Measurements from ENCODE around the gene SNRPD3.

SNRPD3 gene

DNA sequence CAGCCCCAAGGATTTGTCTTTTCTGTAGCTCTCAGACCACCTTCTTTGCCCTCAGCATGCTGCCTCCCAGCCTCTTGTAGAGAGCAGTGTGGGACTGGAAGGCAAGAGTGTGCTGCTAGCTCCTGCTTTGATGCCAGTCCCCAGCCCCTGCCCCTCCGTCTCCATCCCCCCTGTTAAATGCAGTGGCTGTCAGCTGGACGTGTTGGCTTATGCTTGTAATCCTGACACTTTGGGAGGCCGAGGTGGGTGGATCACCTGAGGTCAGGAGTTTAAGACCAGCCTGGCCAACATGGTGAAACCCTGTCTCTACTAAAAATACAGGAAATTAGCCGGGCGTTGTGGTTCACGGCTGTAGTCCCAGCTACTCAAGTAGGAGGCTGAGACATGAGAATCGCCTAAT is 15.5 kb downstream of the SNRPD3 start:
- DNase-seq = no peak

DNA sequence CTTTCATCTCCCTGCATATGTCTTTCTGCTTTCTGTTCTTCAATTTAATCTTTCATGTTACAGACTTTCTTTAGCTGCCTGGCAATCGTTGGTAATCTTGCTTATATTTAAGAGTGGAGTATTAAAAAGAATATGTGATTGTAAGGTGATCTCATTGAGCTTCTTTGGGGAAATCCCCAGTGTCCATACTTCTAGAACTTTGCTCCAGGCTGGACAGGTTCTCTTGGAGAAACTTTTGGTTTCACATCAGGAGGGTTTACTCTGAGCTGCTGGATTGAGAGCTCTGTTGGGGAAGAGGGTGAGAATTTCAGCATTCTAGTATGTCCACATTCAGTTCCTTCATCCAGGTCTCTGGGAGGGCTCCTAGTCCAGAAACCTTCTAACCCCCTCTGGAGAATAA is 21.0 kb downstream of the SNRPD3 start:
- DNase-seq = no peak

DNA sequence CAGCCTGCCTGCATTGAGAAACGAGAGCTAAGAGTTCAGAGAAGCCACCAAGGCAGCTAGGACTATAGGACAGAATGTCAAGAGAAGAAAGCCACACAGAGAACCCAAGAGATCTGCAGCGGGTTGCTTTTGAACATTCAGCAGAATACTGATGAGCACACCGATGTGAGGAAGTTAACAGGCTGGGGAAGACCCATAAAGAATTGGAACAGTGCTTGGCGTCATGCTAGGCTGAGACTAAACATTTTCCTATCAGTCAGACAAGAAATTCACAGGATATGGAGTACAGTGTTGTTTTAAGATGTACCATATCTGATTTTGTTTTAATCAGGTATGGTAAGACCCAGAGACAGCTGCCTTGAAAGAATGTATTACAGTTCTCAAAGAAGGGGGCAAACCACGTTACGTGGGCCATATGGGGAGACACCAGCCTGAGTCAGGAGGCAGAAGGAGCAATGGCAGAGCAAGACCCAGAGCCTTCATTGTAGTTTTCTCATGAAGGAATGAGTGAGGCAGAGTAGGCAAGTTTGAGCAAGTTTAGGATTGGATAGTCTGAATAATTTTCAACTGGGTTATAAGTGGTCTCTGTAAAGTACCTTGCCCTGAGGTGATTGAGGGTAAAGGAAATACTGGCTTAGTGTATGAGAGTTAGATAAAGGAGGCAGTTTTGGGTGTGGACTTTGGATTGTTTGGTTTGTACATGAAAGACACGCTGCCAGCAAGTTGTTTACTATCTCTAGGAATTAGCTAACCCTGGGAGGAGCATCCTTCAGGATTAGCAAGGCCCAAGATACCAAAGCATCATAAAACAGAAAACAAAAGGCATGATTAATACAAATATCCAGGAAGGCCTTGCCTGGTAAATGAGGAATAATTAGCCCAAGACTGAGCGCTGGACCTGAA is 22.8 kb downstream of the SNRPD3 start:
- peak; percentile 38 for DNase-seq

DNA sequence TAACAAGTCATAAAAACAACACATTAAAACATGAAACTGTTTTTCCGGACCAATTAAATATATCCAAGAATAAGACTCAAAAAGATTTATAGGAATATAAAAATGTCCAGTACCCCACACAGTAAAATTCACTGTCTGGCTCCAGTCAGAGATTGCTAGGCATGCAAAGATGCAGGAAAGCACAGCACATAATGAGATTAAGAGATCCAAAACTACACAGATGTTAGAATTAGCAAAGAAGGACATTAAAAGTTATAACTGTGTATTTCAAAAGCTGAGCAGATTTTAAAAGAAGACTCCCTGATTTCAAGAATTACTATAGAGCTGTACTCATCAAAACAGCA is 23.4 kb downstream of the SNRPD3 start:
- no peak for DNase-seq

DNA sequence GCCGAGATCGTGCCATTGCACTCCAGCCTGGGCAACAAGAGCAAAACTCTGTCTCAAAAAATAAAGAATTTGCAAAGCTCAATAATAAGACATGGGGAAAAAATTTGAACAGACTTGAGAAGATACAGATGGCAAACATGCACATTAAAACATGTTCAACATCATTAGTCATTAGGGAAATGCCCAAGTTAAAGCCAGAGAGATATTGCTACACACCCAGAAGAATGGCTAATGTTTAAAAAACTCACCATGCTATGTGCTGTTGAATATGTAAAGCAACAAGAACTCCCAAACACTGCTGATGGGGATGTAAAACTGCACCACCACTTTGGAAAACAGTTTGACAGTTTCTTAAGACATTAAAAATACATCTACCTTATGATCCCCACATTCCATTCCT is 24.5 kb downstream of the SNRPD3 start:
- no peak for DNase-seq

DNA sequence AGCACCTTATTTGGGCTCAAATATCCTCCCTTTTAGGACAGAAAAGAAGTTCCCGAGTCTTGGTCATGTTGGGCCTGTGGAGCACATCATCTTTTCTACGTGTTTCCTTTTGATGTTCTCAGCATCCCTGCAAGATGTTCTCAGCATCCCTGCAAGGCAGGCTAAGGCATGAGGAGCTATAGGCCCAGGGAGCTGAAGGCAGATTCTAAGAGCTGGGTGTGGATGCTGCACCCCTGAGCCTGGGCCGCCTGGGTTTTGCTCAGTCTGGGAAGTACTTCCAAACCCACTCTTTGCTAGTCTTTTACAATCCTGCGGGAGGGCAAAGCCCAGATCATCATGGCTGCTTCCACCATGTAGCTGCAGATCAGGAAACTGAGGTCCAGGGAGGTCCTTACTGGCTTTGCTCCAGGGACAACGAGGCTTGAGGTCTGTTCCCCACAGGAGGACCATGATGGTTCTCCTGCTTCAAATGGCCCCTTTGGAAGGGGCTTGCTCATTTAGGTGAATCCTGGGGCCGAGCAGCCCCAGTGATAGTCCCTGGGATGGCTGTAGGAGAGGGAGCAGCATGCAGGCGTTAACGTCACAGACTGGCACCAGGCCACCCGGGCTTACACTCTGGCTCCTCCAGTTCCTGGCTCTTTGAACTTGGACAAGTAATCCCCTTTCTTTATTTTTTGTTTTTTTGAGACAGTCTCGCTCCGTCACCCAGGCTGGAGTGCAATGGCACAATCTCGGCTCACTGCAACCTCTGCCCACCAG is 26.4 kb downstream of the SNRPD3 start:
- no peak for DNase-seq

DNA sequence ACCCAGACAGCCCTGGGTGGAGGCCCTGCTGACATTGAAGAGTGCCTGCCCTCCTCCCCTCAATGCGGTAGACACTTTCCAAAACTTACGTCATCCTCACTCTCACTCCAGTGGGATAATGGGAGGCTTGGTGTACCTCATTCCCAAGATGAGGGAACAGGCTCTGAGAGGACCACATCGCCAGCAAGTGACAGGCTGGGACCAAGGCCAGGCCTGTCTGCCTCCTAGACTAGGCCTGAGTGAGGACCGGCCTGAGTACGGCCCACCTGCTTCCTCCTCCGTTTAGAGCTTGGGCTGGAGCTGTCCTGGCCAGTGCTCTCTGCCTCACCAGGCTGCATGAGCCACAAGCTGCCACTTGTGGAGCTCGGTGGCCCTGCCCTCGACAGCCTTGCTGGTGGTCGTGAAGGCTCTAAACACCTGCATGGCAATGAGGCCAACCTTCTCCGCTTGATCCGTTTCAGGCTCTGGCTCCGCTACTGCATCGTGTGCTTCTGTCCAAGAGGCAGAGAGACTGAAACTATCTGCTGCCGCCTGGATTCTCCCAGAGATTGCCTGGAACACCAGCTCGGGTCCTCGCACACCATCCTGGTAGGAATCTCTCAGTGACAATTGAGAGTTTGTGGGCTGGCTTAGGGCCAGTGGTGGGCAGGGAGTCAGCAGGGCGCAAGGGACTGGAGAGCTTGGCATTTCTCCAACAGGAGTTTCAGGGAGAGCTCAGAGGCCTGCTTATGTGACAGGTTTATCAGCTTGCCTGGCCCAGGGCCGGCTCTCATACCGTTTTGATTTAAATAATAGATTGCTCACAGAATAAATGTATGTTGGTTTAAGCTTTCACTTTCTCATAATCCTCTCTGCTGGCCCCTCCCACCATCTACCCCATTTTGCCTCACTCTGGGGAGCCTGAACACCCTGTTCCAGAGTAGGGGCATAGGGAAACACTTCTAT is 27.7 kb downstream of the SNRPD3 start:
- peak; percentile 54 for DNase-seq

DNA sequence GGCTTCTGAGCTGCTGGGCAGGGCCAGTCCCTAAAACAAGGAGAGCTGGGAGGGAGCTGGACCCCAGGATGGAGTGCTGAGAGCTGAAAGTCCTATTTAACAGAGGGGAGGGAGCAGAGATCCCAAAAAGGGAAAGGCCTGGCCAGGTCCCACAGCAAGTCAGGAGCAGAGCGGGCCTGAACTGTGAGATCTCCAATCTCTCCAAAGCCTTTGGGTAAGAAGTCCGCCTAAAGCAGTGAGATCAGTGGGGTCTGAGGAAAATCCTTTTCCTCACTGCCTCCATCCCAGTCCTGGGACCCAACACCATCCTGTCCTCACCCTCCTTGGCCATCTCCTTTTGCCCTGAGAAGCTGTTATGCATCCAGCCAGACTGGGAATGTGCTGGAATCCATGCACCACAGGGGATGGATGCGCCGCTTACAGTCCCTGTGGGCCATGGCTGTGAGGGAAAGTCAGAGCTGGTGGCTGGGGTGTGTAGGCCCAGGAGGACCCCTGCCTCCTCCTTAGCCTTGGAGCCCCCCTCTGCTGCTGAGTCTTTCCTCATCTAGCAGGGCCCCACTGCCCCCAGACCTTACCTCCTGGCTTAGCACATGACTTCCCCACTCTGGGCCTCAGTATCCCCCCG is 28.5 kb downstream of the SNRPD3 start:
- DNase-seq = no peak

DNA sequence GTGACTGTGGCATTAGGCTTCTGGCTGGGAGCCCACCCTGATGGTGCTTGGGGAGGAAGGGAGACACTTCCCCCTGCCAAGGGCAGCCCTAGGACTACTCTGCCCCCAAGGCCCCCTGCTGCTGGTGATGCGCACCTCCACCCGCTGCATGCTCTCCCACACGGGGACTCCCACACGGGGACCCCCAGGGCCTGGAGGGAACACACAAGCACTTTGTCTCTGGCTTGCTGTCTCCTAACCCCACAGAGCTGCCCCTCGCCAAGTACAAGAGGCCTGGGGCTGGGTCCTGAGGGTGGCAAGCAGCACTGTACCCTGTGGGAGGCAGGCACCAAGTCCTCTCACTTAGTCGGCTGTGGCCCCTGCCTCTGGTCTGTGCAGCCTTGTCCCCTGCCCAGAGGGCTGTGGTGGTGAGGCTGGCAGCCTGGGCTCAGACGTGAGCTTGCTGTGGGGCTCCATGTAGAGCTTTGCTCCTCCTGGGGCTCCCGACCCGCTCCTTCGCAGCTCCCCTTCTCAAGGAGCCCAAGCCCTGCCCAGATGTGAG is 29.1 kb downstream of the SNRPD3 start:
- no peak for DNase-seq

DNA sequence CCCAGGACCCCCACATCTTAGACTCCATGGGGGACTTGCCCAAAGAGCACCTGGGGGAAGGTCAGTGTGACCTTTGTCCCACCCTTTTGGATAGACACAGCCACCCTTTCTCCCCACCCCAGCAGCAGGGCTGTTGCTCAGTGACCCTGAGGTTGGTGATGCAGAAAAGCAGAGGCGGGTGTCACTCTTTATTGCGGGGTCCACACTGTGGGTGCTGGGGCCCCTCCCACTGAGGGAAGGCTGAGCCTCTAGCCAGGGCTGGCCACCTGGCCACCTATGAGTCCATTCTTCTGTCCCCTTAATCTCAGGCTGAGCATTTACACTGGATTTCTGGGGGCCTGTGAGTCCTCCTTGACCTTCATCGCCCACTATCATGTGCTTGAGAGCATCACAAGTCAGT is 29.7 kb downstream of the SNRPD3 start:
- no peak for DNase-seq

DNA sequence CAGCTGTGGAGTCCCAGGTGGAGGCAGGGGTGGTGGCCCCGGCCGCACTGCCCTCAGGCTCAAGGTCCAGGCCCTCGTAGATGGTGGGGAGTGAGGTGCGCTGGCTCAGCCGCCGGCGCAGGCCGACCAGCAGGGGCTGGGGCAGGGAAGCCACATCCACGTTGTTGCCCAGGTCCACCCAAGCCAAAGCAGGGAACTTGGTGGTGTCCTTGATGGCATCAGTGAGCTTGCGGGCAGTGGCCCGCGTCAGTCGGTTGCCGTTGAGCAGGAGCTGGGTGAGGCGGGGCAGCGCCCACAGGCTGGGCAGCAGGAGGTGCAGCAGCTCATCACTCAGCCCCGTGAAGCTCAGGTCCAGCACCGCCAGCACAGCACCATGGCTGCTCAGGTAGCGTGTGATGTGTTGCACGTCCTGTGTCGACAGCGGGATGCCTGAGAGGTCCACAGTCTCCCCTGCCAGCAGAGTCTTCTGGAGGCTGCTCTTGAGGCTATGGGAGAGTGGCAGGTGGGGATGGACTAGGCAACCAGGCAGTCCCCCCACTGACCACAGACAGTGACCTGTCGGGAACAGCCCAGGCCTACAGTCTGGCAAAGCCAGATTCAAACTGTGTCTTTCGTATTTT is 30.2 kb downstream of the SNRPD3 start:
- no peak for DNase-seq

DNA sequence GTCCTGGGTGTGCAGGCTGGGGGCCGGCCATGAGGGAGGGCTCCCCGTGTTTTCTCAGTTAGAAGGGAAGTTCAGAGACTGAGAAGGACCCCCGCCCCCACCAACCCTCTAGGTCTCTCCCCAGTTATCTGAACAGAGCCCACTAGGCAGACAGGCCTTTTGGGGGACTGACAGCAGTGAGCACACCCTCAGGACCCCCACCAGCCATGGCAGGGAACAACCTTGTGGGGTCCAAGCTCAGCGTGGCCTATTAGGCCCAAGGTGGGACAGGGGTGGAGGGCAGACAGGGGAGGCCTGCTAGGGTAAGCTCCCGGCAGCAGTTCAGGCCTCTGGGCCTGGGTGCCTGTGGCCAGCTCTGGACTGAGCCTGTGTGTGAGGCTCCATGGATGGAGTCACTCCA is 31.5 kb downstream of the SNRPD3 start:
- no peak for DNase-seq

DNA sequence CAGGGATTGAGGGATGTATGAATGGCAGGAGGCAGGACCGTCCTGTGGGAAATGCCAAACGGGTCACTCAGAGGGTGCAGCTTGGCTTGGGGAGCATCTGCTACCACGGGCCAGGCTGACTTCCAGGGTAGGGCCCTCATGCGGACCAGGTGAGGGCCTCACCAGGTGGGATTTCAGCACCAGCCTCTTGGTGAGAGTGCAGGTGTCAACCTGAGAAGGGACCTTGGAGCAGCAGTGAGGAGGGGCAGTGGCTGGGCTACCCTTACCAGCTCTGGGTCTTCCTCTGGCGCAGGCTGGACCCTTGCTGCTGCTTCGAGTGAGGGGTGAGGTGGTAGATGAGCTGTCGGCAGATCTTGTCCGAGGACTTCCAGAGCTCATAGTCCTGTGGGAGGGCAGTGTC is 32.1 kb downstream of the SNRPD3 start:
- DNase-seq = no peak

DNA sequence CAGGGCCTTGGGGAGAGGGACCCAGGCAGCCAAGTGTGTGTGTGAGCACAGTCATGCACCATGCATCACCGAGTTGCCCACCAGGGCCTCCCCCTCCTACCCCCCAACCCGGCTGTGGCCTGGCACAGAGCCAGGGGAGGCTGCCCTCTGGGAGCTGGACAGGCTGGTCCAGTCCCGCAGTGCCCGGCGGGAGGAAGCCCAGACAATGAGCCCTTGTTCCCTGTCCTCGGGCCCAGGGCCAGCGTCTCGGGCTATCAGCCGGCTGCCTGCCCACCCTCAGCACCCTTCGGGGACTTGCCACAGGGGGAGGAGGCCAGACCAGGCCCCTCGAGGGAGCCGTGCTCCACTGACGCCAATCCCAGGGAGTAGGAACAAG is 32.6 kb downstream of the SNRPD3 start:
- no peak for DNase-seq

DNA sequence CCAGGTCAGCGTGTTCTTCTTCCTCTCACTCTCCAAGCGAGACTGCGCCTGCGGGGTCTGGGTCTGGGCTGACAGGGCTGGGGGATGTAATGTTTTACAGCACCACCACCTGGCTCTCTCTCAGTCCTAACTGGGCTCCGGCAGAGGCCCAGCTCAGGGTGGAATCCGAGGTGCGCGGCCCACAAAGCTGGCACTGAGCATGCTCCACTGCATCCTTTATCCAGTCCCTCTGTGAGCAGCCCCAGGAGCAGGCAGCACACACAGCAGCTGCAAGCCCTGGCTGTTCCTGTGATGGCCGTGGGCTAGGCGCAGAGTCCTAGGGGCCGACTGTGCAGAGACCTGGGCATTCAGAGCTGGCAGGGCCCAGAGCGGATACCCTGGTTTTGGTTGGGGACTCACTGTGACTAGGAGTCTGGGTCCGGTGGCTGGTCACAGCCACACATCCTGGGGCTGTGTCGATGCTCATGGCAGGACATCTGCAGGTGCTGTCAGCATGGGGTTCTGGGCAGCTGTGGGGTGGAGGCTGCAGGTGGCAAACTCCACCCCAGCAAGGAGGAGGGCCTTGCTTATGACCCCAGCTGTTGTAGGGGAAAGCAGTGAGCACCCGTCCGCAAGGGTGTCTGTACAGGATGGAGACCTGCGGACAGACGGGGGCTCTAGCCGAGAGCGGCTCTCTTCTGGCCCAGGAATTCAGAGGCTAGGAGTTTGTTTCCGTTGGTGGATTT is 33.1 kb downstream of the SNRPD3 start:
- DNase-seq = no peak

DNA sequence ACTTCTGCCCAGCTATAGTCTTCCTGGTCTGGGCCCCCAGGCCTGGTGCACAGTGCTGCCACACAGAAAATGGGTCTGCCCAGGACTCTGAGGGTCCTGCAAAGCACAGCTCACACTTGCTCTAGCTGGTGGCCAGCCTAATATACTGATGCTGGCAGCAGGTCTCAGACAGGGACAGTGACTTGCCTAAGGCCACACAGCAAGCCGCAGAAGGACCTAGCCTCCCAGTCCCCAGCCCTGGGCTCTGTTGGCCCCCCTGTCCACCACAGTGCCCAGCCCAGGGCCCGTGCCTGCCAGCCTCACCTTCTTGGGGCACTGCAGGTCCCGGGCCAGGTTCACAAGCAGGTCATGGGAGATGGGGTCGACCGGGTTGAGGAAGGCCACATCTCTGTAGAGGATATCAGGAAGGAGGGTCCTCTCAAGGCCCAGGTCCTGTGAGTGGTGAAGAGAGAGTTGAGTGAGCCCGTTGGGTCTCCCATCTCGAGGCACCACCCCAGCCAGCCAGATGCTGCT is 33.8 kb downstream of the SNRPD3 start:
- DNase-seq = no peak

DNA sequence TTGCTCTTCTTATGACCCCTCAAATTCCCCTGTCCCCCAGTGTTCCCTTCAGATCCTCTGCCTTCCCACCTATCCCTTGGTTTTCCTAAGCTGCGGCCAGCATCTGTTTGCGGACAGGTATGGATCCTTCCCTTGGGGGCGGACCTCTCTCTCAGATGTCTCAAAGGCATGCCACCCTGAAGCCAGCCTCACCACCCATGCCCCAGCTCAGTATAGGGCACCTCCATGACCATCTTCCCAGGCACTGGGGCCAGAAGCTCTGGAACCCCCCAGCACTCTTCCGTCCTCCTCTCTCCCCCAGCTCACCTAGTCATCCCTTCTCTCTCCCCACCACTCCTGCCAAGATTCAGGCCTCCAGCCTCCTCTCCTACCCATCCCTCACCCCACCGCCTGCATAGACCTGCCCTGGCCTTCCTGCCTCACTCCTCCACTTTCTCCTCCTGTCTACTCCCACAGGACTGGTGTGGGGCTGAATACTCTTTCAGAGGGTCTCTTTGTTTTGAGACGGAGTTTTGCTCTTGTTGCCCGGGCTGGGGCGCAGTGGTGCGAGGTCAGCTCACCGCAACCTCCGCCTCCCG is 34.9 kb downstream of the SNRPD3 start:
- DNase-seq = no peak

DNA sequence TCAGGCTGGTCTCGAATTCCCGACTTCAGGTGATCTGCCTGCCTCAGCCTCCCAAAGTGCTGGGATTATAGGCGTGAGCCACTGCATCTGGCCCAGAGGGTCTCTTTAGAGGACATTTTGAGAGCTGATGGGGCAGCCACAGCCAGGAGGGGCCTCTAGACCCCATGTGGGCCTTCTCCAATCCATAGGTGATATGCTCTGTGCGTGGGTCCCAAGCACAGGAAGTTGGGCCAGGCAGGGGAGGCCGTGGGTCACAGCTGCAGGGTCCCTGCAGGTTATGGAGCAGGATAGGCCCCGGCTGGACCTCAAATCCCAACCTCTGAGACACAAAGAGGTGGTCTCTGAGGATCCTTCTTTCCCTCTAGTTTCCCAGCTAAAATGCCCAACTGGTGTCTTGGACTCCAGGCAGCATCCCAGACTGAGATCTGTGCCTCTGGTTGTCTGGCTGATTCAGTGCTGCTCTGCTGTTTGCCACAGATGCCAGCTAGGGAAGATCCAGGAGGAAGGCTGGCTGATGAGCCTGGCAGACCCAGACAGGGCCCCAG is 35.6 kb downstream of the SNRPD3 start:
- DNase-seq = no peak

DNA sequence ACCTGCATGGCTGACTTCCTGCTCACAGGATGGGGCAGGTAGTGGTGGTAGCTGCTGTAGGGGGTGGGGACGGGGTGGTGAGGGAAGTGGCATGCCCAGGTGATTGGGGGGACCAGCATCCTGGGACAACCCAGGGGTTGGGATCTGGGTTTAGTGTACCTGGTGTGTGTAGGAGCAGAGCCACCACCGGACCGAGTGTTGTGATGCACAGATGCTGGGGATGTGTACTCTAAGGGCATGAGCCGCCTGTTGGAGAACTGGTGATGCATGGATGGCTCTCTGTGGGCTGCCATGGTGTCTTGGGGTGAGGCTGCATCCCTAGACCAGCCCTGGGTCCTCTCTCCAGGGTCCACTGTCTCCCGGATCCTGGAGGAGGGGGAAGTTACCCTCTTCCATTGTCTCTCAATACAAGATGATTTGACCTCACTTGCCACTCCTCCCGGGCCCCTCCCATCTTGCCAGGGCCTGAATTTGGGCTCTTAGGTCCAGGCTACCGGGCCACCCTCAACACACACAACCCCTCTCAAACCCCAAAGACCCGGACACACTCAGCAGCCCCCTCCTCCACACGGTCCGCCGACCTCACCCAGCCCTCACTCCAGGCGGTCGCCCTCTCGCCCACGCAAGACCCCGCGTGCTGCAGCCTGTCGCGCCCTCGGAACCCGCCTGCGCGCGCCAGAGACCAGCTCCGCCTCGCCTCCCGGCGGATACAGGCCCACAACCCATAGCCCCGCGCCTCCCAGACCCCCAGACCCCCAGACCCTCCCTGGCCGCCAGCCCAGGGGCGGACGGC is 36.5 kb downstream of the SNRPD3 start:
- DNase-seq = peak; percentile 21
